SK-N-SH (cell line): Measurements from ENCODE around the gene SH3D21. TPM values are rescaled to one million over a fixed set of nuclear protein-coding genes. Genes with fewer than 3 reads are reported as not detected.
A peak's percentile ranks its signal among the peaks of the same experiment; 100 is the strongest.

Source experiments
- CTCF ChIA-PET: fragments of 300-600, 350-600 bp; formaldehyde crosslinking; extraction: SDS; loops from one replicate; lab custom pipeline; 2021; lab: Yijun Ruan, JAX
- POLR2A ChIA-PET: fragments of 350-600 bp; sonication (Branson Sonifier 250); formaldehyde crosslinking; extraction: SDS; loops from one replicate; lab custom pipeline; 2020; ENCODE audit warnings: antibody characterized with exemption, inconsistent platforms; lab: Yijun Ruan, JAX
- DNase-seq: peaks from one replicate; pipeline ENCODE4 v3.0.0; 2012
- H2AFZ ChIP-seq: fragments of 200-600 bp; sonication (generic); 2 replicates; pipeline ENCODE4 v1.8.1; 2016; ENCODE audit warnings: antibody characterized with exemption, mild to moderate bottlenecking, low read depth
- H3F3A ChIP-seq: fragments of 200-600 bp; sonication (generic); replicated peaks from 2 replicates; pipeline ENCODE3; 2016; ENCODE audit warnings: antibody characterized with exemption, mild to moderate bottlenecking; ENCODE audit not compliant: insufficient read depth
- H3K27ac ChIP-seq, 2 experiments: fragments of 200-500 bp in 1 of 2; fragments of 200-600 bp in 1 of 2; sonication (Bioruptor generic) in 1 of 2; sonication (generic), shearing (Covaris generic) in 1 of 2; 2 replicates each; pipeline versions ENCODE4 v1.5.1 to v1.6.1; 2014 to 2016; ENCODE audit warnings: low read depth in 2 of 2, inconsistent platforms in 1 of 2, low read length in 1 of 2, mild to moderate bottlenecking in 1 of 2, mixed read lengths in 1 of 2
- H3K27me3 ChIP-seq: fragments of 200-600 bp; sonication (generic), shearing (Covaris generic); 2 replicates; pipeline ENCODE4 v1.6.1; 2016; ENCODE audit warnings: mixed run types; ENCODE audit not compliant: insufficient read depth
- H3K36me3 ChIP-seq, 2 experiments: fragments of 200-500 bp in 1 of 2; fragments of 200-600 bp in 1 of 2; sonication (Bioruptor generic) in 1 of 2; sonication (generic) in 1 of 2; replicated peaks in 1 of 2; 2 replicates each; pipeline versions ENCODE3 to v1.5.1; 2014 to 2016; ENCODE audit warnings: low read length in 1 of 2, mild to moderate bottlenecking in 1 of 2; ENCODE audit not compliant: insufficient read depth in 2 of 2, control insufficient read depth in 1 of 2
- H3K4me1 ChIP-seq, 2 experiments: fragments of 200-500 bp in 1 of 2; fragments of 200-600 bp in 1 of 2; sonication (Bioruptor generic) in 1 of 2; sonication (generic), shearing (Covaris generic) in 1 of 2; 2 replicates each; pipeline versions ENCODE4 v1.5.1 to v1.6.1; 2014 to 2016; ENCODE audit warnings: low read depth in 1 of 2, low read length in 1 of 2, mixed run types in 1 of 2; ENCODE audit not compliant: insufficient read depth in 2 of 2, control insufficient read depth in 1 of 2
- H3K4me2 ChIP-seq: fragments of 200-600 bp; sonication (generic), shearing (Covaris generic); 2 replicates; pipeline ENCODE4 v1.6.1; 2017; ENCODE audit warnings: mixed run types
- H3K4me3 ChIP-seq, 2 experiments: fragments of 200-500 bp in 1 of 2; fragments of 200-600 bp in 1 of 2; sonication (Bioruptor generic) in 1 of 2; sonication (generic), shearing (Covaris generic) in 1 of 2; 2 replicates each; pipeline versions ENCODE4 v1.5.1 to v1.8.1; 2014 to 2016; ENCODE audit warnings: low read depth in 2 of 2, inconsistent platforms in 1 of 2, low read length in 1 of 2, mild to moderate bottlenecking in 1 of 2, mixed read lengths in 1 of 2, moderate library complexity in 1 of 2
- H3K79me2 ChIP-seq: fragments of 200-600 bp; sonication (generic); 2 replicates; pipeline ENCODE4 v1.8.1; 2017; ENCODE audit warnings: mild to moderate bottlenecking; ENCODE audit not compliant: insufficient read depth
- H3K9ac ChIP-seq: fragments of 200-600 bp; sonication (generic); 2 replicates; pipeline ENCODE4 v1.6.1; 2017; ENCODE audit warnings: mixed run types
- H3K9me2 ChIP-seq: fragments of 200-600 bp; sonication (generic); 2 replicates; pipeline ENCODE4 v1.6.1; 2017; ENCODE audit warnings: mixed run types
- H3K9me3 ChIP-seq: fragments of 200-600 bp; sonication (generic); 2 replicates; pipeline ENCODE4 v1.6.1; 2017; ENCODE audit warnings: mixed run types, mild to moderate bottlenecking, moderate library complexity
- H4K20me1 ChIP-seq: fragments of 200-600 bp; sonication (generic); 2 replicates; pipeline ENCODE4 v1.6.1; 2017; ENCODE audit warnings: mild to moderate bottlenecking, mixed run types; ENCODE audit not compliant: insufficient read depth
- ELF1 ChIP-seq: IDR thresholded peaks from 2 replicates; pipeline ENCODE4 v1.4.0; 2012
- EP300 ChIP-seq, 2 experiments: IDR thresholded peaks; 2 replicates each; pipeline versions ENCODE4 v1.4.0 to v1.6.1; 2012; ENCODE audit warnings: borderline replicate concordance in 1 of 2, low read depth in 1 of 2, low read length in 1 of 2
- FOSL2 ChIP-seq: IDR thresholded peaks from 2 replicates; pipeline ENCODE4 v1.4.0; 2012; ENCODE audit warnings: low read depth, mild to moderate bottlenecking, moderate library complexity, borderline replicate concordance
- FOXJ3 ChIP-seq: sonication (generic); formaldehyde crosslinking; IDR thresholded peaks from 2 replicates; pipeline ENCODE4 v1.5.1; 2020; ENCODE audit warnings: mild to moderate bottlenecking, missing genetic modification reagents
- IRF3 ChIP-seq: fragments of 150-350 bp; IDR thresholded peaks from 2 replicates; pipeline ENCODE4 v1.6.1; 2016; ENCODE audit warnings: mild to moderate bottlenecking, low read depth, low read length
- JUND ChIP-seq: IDR thresholded peaks from 2 replicates; pipeline ENCODE4 v1.4.0; 2012
- MEF2A ChIP-seq: IDR thresholded peaks from 2 replicates; pipeline ENCODE4 v1.4.0; 2012; ENCODE audit warnings: low read depth, borderline replicate concordance
- MXI1 ChIP-seq: IDR thresholded peaks from 2 replicates; pipeline ENCODE4 v1.6.1; 2012; ENCODE audit warnings: mild to moderate bottlenecking, low read depth, low read length, improper control_type of control experiment
- NFIC ChIP-seq: IDR thresholded peaks from 2 replicates; pipeline ENCODE4 v1.4.0; 2012; ENCODE audit warnings: borderline replicate concordance
- NRF1 ChIP-seq: IDR thresholded peaks from 2 replicates; pipeline ENCODE4 v1.6.1; 2012; ENCODE audit warnings: low read depth, mild to moderate bottlenecking, low read length
- POLR2AphosphoS5 ChIP-seq: IDR thresholded peaks from 2 replicates; pipeline ENCODE4 v1.6.1; 2012; ENCODE audit warnings: low read depth, low read length
- REST ChIP-seq: IDR thresholded peaks from 2 replicates; pipeline ENCODE4 v1.6.1; 2012; ENCODE audit warnings: mild to moderate bottlenecking, low read depth, low read length, moderate library complexity
- RFX5 ChIP-seq: IDR thresholded peaks from 2 replicates; pipeline ENCODE4 v1.6.1; 2012; ENCODE audit warnings: mild to moderate bottlenecking, improper control_type of control experiment, low read length
- RXRA ChIP-seq: IDR thresholded peaks from 2 replicates; pipeline ENCODE4 v1.4.0; 2012; ENCODE audit warnings: low read depth, mild to moderate bottlenecking, borderline replicate concordance
- SMC3 ChIP-seq: IDR thresholded peaks from 2 replicates; pipeline ENCODE4 v1.6.1; 2012; ENCODE audit warnings: low read depth, low read length, improper control_type of control experiment
- TCF12 ChIP-seq: IDR thresholded peaks from 2 replicates; pipeline ENCODE4 v1.4.0; 2012
- TEAD4 ChIP-seq: IDR thresholded peaks from 2 replicates; pipeline ENCODE4 v1.4.0; 2012; ENCODE audit warnings: mild to moderate bottlenecking, borderline replicate concordance; ENCODE audit not compliant: insufficient read depth
- USF2 ChIP-seq: fragments of 150-350 bp; IDR thresholded peaks from 2 replicates; pipeline ENCODE4 v1.6.1; 2017; ENCODE audit warnings: antibody characterized with exemption, low read length, low read depth, borderline replicate concordance
- WGBS: methylation state at CpG from one replicate; pipeline ENCODE4 v1.1.6; 2017; ENCODE audit warnings: low lambda C conversion rate; 5-methylcytosine and 5-hydroxymethylcytosine counted together
- polyA plus RNA-seq, 3 experiments: library from polyadenylated mRNA; depleted of rRNA; stranded (reverse); fragments of >200 nt; gene quantifications; 2 replicates each; pipeline ENCODE4 v1.2.3, GENCODE V29; 2012
- TF ChIP-seq, protein P1 (sequence below): IDR thresholded peaks from 2 replicates; pipeline ENCODE4 v1.4.0; 2012; ENCODE audit warnings: low read depth, borderline replicate concordance
- TF ChIP-seq, protein P2 (sequence below): IDR thresholded peaks from 2 replicates; pipeline ENCODE4; 2012
- TF ChIP-seq, protein P3 (sequence below): fragments of 200-600 bp; sonication (generic); IDR thresholded peaks from 2 replicates; pipeline ENCODE4 v1.6.1; 2017; ENCODE audit warnings: antibody characterized with exemption, mild to moderate bottlenecking, moderate library complexity
- TF ChIP-seq, protein P4 (sequence below): IDR thresholded peaks from 2 replicates; pipeline ENCODE4 v1.4.0; 2012; ENCODE audit warnings: low read depth

Gene SH3D21
- polyA plus RNA-seq, 1 of the 3 experiments (the other 2 are of a cell fraction), result 1.6 TPM

- H3K4me1 ChIP-seq, result peaks cover 32 to 50% of the 10 kb centered on the region in 2 experiments
- POLR2A ChIA-PET, result interaction anchor here (2.0 kb wide), 2 partner anchors 10 to 15 kb away, joined by 4 to 10 read pairs; no protein-coding TSS in a partner anchor
- H3K4me2 ChIP-seq, result peak overlapping the region; percentile 80
- peaks cover 41% of the 10 kb centered on the region for H3F3A ChIP-seq
- H3K36me3 ChIP-seq, result peaks cover 34 to 51% of the 10 kb centered on the region in 2 experiments
- no peaks in the 10 kb centered on the region for H4K20me1 ChIP-seq
- H3K79me2 ChIP-seq, result peaks cover 22% of the 10 kb centered on the region
- H2AFZ ChIP-seq, result no peak overlapping the region
- H3K9ac ChIP-seq, result peak overlapping the region; percentile 86
- no peaks in the 10 kb centered on the region for H3K27me3 ChIP-seq
- no peaks in the 10 kb centered on the region for H3K9me3 ChIP-seq
- peak overlapping the region in 1 of 2 experiments; percentile 33; a peak in 1 of 4 replicates for H3K4me3 ChIP-seq
- DNase-seq, result no peak
- WGBS, result 14% methylated on average over 3 of the region's 13 CpGs
- CTCF ChIA-PET, result interaction anchor here (0.7 to 7.4 kb wide), 7 partner anchors 8 to 786 kb away, joined by 3 to 86 read pairs (median 3); no protein-coding TSS in a partner anchor
- peak overlapping the region; percentile 96 to 100 for H3K27ac ChIP-seq
- H3K9me2 ChIP-seq, result no peaks in the 10 kb centered on the region
- TF ChIP-seq FOSL2, result peak; percentile 86
- peak; percentile 91 for TF ChIP-seq NFIC
- TF ChIP-seq, protein P1, sequence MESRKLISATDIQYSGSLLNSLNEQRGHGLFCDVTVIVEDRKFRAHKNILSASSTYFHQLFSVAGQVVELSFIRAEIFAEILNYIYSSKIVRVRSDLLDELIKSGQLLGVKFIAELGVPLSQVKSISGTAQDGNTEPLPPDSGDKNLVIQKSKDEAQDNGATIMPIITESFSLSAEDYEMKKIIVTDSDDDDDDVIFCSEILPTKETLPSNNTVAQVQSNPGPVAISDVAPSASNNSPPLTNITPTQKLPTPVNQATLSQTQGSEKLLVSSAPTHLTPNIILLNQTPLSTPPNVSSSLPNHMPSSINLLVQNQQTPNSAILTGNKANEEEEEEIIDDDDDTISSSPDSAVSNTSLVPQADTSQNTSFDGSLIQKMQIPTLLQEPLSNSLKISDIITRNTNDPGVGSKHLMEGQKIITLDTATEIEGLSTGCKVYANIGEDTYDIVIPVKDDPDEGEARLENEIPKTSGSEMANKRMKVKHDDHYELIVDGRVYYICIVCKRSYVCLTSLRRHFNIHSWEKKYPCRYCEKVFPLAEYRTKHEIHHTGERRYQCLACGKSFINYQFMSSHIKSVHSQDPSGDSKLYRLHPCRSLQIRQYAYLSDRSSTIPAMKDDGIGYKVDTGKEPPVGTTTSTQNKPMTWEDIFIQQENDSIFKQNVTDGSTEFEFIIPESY, result peak; percentile 70; the same call in 1 of the 2 replicates
- peak; percentile 76; the same call in 1 of the 2 replicates for TF ChIP-seq TCF12
- no peak for TF ChIP-seq RFX5
- no peak for TF ChIP-seq MXI1
- TF ChIP-seq, protein P2, sequence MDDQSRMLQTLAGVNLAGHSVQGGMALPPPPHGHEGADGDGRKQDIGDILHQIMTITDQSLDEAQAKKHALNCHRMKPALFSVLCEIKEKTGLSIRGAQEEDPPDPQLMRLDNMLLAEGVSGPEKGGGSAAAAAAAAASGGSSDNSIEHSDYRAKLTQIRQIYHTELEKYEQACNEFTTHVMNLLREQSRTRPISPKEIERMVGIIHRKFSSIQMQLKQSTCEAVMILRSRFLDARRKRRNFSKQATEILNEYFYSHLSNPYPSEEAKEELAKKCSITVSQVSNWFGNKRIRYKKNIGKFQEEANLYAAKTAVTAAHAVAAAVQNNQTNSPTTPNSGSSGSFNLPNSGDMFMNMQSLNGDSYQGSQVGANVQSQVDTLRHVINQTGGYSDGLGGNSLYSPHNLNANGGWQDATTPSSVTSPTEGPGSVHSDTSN, result peak; percentile 70; the same call in 1 of the 2 replicates
- TF ChIP-seq, protein P3, sequence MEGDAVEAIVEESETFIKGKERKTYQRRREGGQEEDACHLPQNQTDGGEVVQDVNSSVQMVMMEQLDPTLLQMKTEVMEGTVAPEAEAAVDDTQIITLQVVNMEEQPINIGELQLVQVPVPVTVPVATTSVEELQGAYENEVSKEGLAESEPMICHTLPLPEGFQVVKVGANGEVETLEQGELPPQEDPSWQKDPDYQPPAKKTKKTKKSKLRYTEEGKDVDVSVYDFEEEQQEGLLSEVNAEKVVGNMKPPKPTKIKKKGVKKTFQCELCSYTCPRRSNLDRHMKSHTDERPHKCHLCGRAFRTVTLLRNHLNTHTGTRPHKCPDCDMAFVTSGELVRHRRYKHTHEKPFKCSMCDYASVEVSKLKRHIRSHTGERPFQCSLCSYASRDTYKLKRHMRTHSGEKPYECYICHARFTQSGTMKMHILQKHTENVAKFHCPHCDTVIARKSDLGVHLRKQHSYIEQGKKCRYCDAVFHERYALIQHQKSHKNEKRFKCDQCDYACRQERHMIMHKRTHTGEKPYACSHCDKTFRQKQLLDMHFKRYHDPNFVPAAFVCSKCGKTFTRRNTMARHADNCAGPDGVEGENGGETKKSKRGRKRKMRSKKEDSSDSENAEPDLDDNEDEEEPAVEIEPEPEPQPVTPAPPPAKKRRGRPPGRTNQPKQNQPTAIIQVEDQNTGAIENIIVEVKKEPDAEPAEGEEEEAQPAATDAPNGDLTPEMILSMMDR, result no peak
- TF ChIP-seq, protein P4, sequence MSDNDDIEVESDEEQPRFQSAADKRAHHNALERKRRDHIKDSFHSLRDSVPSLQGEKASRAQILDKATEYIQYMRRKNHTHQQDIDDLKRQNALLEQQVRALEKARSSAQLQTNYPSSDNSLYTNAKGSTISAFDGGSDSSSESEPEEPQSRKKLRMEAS, result no peak; the same call in none of the 2 replicates
- TF ChIP-seq REST, result no peak
- TF ChIP-seq TEAD4, result peak; percentile 68
- TF ChIP-seq NRF1, result no peak
- TF ChIP-seq SMC3, result no peak
- no peak for TF ChIP-seq MEF2A
- TF ChIP-seq IRF3, result no peak
- peak; percentile 40; the same call in 1 of the 2 replicates for TF ChIP-seq ELF1
- no peak for TF ChIP-seq POLR2AphosphoS5
- TF ChIP-seq RXRA, result peak; percentile 83; the same call in 1 of the 2 replicates
- peak in 1 of 2 experiments; percentile 90; a peak in 1 of 4 replicates for TF ChIP-seq EP300 (IDR thresholded peaks at IDR 0.05; ENCODE audit: borderline replicate concordance in 1 of 2, low read depth in 1 of 2, low read length in 1 of 2)
- TF ChIP-seq USF2, result no peak
- TF ChIP-seq JUND, result peak; percentile 88
- TF ChIP-seq FOXJ3 (CRISPR knock-in tag), result no peak
These were observed 44.6 kb downstream of the SH3D21 start for GRCh38 chr1:36350659-36351226.
